Activated CD4-positive, alpha-beta T cell treated with anti-CD3 and anti-CD28 coated beads, Interleukin-2, amount 10 ng/mL, durations not matched to agents 24 days and 14 days (primary cell): ENCODE results near the gene FAIM2. TPM values are rescaled to one million over a fixed set of nuclear protein-coding genes. Genes with fewer than 3 reads are reported as not detected.

Experiments
- DNase-seq: peaks from one replicate; pipeline ENCODE4 v3.0.0; 2022
- H3K27ac Mint-ChIP-seq: one replicate; pipeline ENCODE4 v1.8.0; 2022; ENCODE audit warnings: mild to moderate bottlenecking, mixed read lengths
- H3K27me3 Mint-ChIP-seq: one replicate; pipeline ENCODE4 v1.8.0; 2022; ENCODE audit warnings: mixed read lengths
- H3K36me3 Mint-ChIP-seq: one replicate; pipeline ENCODE4 v1.8.0; 2022; ENCODE audit warnings: low read depth, mild to moderate bottlenecking, mixed read lengths
- H3K4me1 Mint-ChIP-seq: one replicate; pipeline ENCODE4 v1.8.0; 2021; ENCODE audit warnings: mixed read lengths
- H3K4me3 Mint-ChIP-seq: one replicate; pipeline ENCODE4 v1.8.0; 2022; ENCODE audit warnings: mild to moderate bottlenecking, moderate library complexity, mixed read lengths
- H3K9me3 Mint-ChIP-seq: one replicate; pipeline ENCODE4 v1.8.0; 2021; ENCODE audit warnings: mixed read lengths
- intact Hi-C: fragments of 100-400 bp; cut with micrococcal nuclease; formaldehyde crosslinking; loops from one replicate; pipeline ENCODE4 v1.15.1; 2023
- total RNA-seq: library from RNA; stranded (reverse); gene quantifications from 2 replicates; pipeline ENCODE4 v1.2.3, GENCODE V29; 2022

Gene FAIM2
- total RNA-seq, 1 donor from 2014 or later = 0.30 TPM

- Mint-ChIP-seq H3K4me3 (no peak overlapping the region), H3K4me1 (no peaks in the 10 kb centered on the region), H3K27me3 (peaks cover 6% of the 10 kb centered on the region), H3K27ac (no peak overlapping the region), H3K36me3 (no peaks in the 10 kb centered on the region), H3K9me3 (no peaks in the 10 kb centered on the region)
- intact Hi-C loops = no loop called here
- DNase-seq = no peak
Observed at GRCh38 chr12:49930515-49931288, 27.0 kb upstream of the FAIM2 start.

- Mint-ChIP-seq H3K4me3 (no peak overlapping the region), H3K36me3 (no peaks in the 10 kb centered on the region), H3K27me3 (peaks cover 6% of the 10 kb centered on the region), H3K4me1 (no peaks in the 10 kb centered on the region), H3K9me3 (no peaks in the 10 kb centered on the region), H3K27ac (no peak overlapping the region)
- intact Hi-C loops = no loop called here
- DNase-seq = no peak
Observed at GRCh38 chr12:49929581-49929980, 25.9 kb upstream of the FAIM2 start.

- Mint-ChIP-seq H3K27ac (no peak overlapping the region), H3K27me3 (peaks cover 4% of the 10 kb centered on the region), H3K4me1 (no peaks in the 10 kb centered on the region), H3K9me3 (no peaks in the 10 kb centered on the region), H3K36me3 (no peaks in the 10 kb centered on the region), H3K4me3 (no peak overlapping the region)
- intact Hi-C loops = no loop called here
- DNase-seq = no peak
Observed at GRCh38 chr12:49928471-49928870, 24.8 kb upstream of the FAIM2 start.

GRCh38 chr12:49925433-49926204 is 21.9 kb upstream of the FAIM2 start:
- H3K9me3 Mint-ChIP-seq = no peaks in the 10 kb centered on the region
- H3K36me3 Mint-ChIP-seq = no peaks in the 10 kb centered on the region
- peaks cover 8% of the 10 kb centered on the region for H3K27me3 Mint-ChIP-seq
- no peaks in the 10 kb centered on the region for H3K4me1 Mint-ChIP-seq
- DNase-seq = no peak
- no peak overlapping the region for H3K4me3 Mint-ChIP-seq
- no peak overlapping the region for H3K27ac Mint-ChIP-seq
- intact Hi-C loops = no loop called here

- intact Hi-C loops = no loop called here
- H3K36me3 Mint-ChIP-seq = no peaks in the 10 kb centered on the region
- no peak overlapping the region for H3K27ac Mint-ChIP-seq
- no peaks in the 10 kb centered on the region for H3K9me3 Mint-ChIP-seq
- H3K4me3 Mint-ChIP-seq = no peak overlapping the region
- H3K27me3 Mint-ChIP-seq = peaks cover 6% of the 10 kb centered on the region
- H3K4me1 Mint-ChIP-seq = no peaks in the 10 kb centered on the region
- no peak for DNase-seq
Observed at GRCh38 chr12:49924628-49925246, 21.0 kb upstream of the FAIM2 start.

GRCh38 chr12:49923880-49924556 is 20.3 kb upstream of the FAIM2 start:
- no peak for DNase-seq
- H3K9me3 Mint-ChIP-seq = no peaks in the 10 kb centered on the region
- no peaks in the 10 kb centered on the region for H3K4me1 Mint-ChIP-seq
- no peak overlapping the region for H3K4me3 Mint-ChIP-seq
- intact Hi-C loops = no loop called here
- H3K27me3 Mint-ChIP-seq = peaks cover 6% of the 10 kb centered on the region
- H3K36me3 Mint-ChIP-seq = no peaks in the 10 kb centered on the region
- no peak overlapping the region for H3K27ac Mint-ChIP-seq

- Mint-ChIP-seq H3K27me3 (peaks cover 6% of the 10 kb centered on the region), H3K4me1 (no peaks in the 10 kb centered on the region), H3K27ac (no peak overlapping the region), H3K9me3 (no peaks in the 10 kb centered on the region), H3K4me3 (no peak overlapping the region), H3K36me3 (no peaks in the 10 kb centered on the region)
- no peak for DNase-seq
- intact Hi-C loops = no loop called here
Observed at GRCh38 chr12:49923035-49923644, 19.4 kb upstream of the FAIM2 start.

- H3K36me3 Mint-ChIP-seq = no peaks in the 10 kb centered on the region
- DNase-seq = no peak
- no peaks in the 10 kb centered on the region for H3K9me3 Mint-ChIP-seq
- no peaks in the 10 kb centered on the region for H3K4me1 Mint-ChIP-seq
- peaks cover 6% of the 10 kb centered on the region for H3K27me3 Mint-ChIP-seq
- intact Hi-C loops = no loop called here
- no peak overlapping the region for H3K27ac Mint-ChIP-seq
- no peak overlapping the region for H3K4me3 Mint-ChIP-seq
Observed at GRCh38 chr12:49922349-49923034, 18.8 kb upstream of the FAIM2 start.

GRCh38 chr12:49921936-49922335 is 18.2 kb upstream of the FAIM2 start:
- H3K27me3 Mint-ChIP-seq = peaks cover 7% of the 10 kb centered on the region
- DNase-seq = no peak
- H3K4me1 Mint-ChIP-seq = no peaks in the 10 kb centered on the region
- intact Hi-C loops = no loop called here
- H3K27ac Mint-ChIP-seq = no peak overlapping the region
- H3K9me3 Mint-ChIP-seq = no peaks in the 10 kb centered on the region
- H3K4me3 Mint-ChIP-seq = no peak overlapping the region
- H3K36me3 Mint-ChIP-seq = no peaks in the 10 kb centered on the region

- H3K36me3 Mint-ChIP-seq = no peaks in the 10 kb centered on the region
- no peaks in the 10 kb centered on the region for H3K4me1 Mint-ChIP-seq
- H3K27ac Mint-ChIP-seq = no peak overlapping the region
- no peaks in the 10 kb centered on the region for H3K9me3 Mint-ChIP-seq
- intact Hi-C loops = no loop called here
- DNase-seq = no peak
- H3K27me3 Mint-ChIP-seq = peaks cover 7% of the 10 kb centered on the region
- no peak overlapping the region for H3K4me3 Mint-ChIP-seq
Observed at GRCh38 chr12:49921299-49921698, 17.6 kb upstream of the FAIM2 start.

- no peaks in the 10 kb centered on the region for H3K9me3 Mint-ChIP-seq
- DNase-seq = no peak
- H3K4me3 Mint-ChIP-seq = no peak overlapping the region
- H3K4me1 Mint-ChIP-seq = no peaks in the 10 kb centered on the region
- no peak overlapping the region for H3K27ac Mint-ChIP-seq
- intact Hi-C loops = no loop called here
- H3K27me3 Mint-ChIP-seq = peaks cover 7% of the 10 kb centered on the region
- no peaks in the 10 kb centered on the region for H3K36me3 Mint-ChIP-seq
Observed at GRCh38 chr12:49920915-49921286, 17.2 kb upstream of the FAIM2 start.

- no peaks in the 10 kb centered on the region for H3K36me3 Mint-ChIP-seq
- peaks cover 7% of the 10 kb centered on the region for H3K27me3 Mint-ChIP-seq
- no peak overlapping the region for H3K27ac Mint-ChIP-seq
- DNase-seq = no peak
- H3K4me1 Mint-ChIP-seq = no peaks in the 10 kb centered on the region
- intact Hi-C loops = no loop called here
- H3K4me3 Mint-ChIP-seq = no peak overlapping the region
- no peaks in the 10 kb centered on the region for H3K9me3 Mint-ChIP-seq
Observed at GRCh38 chr12:49920241-49920914, 16.7 kb upstream of the FAIM2 start.

GRCh38 chr12:49917788-49918173 is 14.1 kb upstream of the FAIM2 start:
- Mint-ChIP-seq H3K4me1 (no peaks in the 10 kb centered on the region), H3K4me3 (no peak overlapping the region), H3K27ac (no peak overlapping the region), H3K36me3 (no peaks in the 10 kb centered on the region), H3K27me3 (peaks cover 10% of the 10 kb centered on the region), H3K9me3 (no peaks in the 10 kb centered on the region)
- DNase-seq = no peak
- intact Hi-C loops = no loop called here
